DOHH2 (cell line): Measurements from ENCODE around the gene SPNS2.

Experiments used
- H3F3A ChIP-seq: fragments of 200-600 bp; sonication (generic), shearing (Covaris generic); 2 replicates; pipeline ENCODE4 v1.6.0; 2016; ENCODE audit warnings: antibody characterized with exemption, mild to moderate bottlenecking; ENCODE audit not compliant: control insufficient read depth, insufficient read depth
- H3K27ac ChIP-seq: fragments of 200-600 bp; sonication (generic); 2 replicates; pipeline ENCODE4 v1.5.1; 2014; ENCODE audit warnings: low read depth, mild to moderate bottlenecking, low read length, moderate library complexity
- H3K27me3 ChIP-seq: fragments of 200-600 bp; sonication (generic); 2 replicates; pipeline ENCODE4 v1.6.1; 2014; ENCODE audit warnings: mild to moderate bottlenecking, low read length, mixed read lengths; ENCODE audit not compliant: control insufficient read depth
- H3K36me3 ChIP-seq: fragments of 200-600 bp; sonication (generic); 2 replicates; pipeline ENCODE4 v1.6.1; 2014; ENCODE audit warnings: mild to moderate bottlenecking, low read length, moderate library complexity, mixed read lengths; ENCODE audit not compliant: control insufficient read depth
- H3K4me1 ChIP-seq: fragments of 200-600 bp; sonication (generic); 2 replicates; pipeline ENCODE4 v1.6.1; 2014; ENCODE audit warnings: mild to moderate bottlenecking, low read length, mixed read lengths; ENCODE audit not compliant: control insufficient read depth
- H3K4me2 ChIP-seq: fragments of 200-600 bp; sonication (generic); 2 replicates; pipeline ENCODE4 v1.6.0; 2014; ENCODE audit warnings: mild to moderate bottlenecking, low read length, moderate library complexity
- H3K4me3 ChIP-seq: fragments of 200-600 bp; sonication (generic); 2 replicates; pipeline ENCODE4 v1.5.1; 2014; ENCODE audit warnings: mild to moderate bottlenecking, low read length, mixed read lengths
- H3K79me2 ChIP-seq: fragments of 200-600 bp; sonication (generic); 2 replicates; pipeline ENCODE4 v1.6.1; 2014; ENCODE audit warnings: mild to moderate bottlenecking, low read length, mixed read lengths; ENCODE audit not compliant: control insufficient read depth
- H3K9me2 ChIP-seq: fragments of 200-600 bp; sonication (generic); replicated peaks from 2 replicates; pipeline ENCODE4 v1.6.1; 2014; ENCODE audit warnings: mild to moderate bottlenecking, low read length, mixed read lengths; ENCODE audit not compliant: control insufficient read depth
- H3K9me3 ChIP-seq: fragments of 200-600 bp; sonication (generic); 2 replicates; pipeline ENCODE4 v1.6.1; 2014; ENCODE audit warnings: antibody characterized with exemption, low read length, mixed read lengths; ENCODE audit not compliant: control insufficient read depth, insufficient read depth
- H4K20me1 ChIP-seq: fragments of 200-600 bp; sonication (generic); 2 replicates; pipeline ENCODE4 v1.6.0; 2014; ENCODE audit warnings: low read depth, mild to moderate bottlenecking, antibody characterized with exemption, low read length, moderate library complexity; ENCODE audit not compliant: control insufficient read depth, insufficient read depth
- EZH2phosphoT487 ChIP-seq: fragments of 200-600 bp; sonication (generic); IDR thresholded peaks from 2 replicates; pipeline ENCODE4 v1.6.1; 2017; ENCODE audit warnings: borderline replicate concordance, mild to moderate bottlenecking, antibody characterized with exemption, low read length, moderate library complexity, mixed read lengths
- TF ChIP-seq, protein P1 (sequence below): fragments of 200-600 bp; sonication (generic); IDR thresholded peaks from one replicate; pipeline ENCODE4 v1.5.1; 2014; ENCODE audit warnings: antibody characterized with exemption, mild to moderate bottlenecking, low read depth, low read length; ENCODE audit not compliant: poor library complexity, severe bottlenecking

SPNS2 gene

GRCh38 chr17:4506175-4506813 is 7.6 kb downstream of the SPNS2 start:
- Histone ChIP-seq H3K9me3 (no peaks in the 10 kb centered on the region), H3F3A (no peaks in the 10 kb centered on the region), H3K79me2 (no peaks in the 10 kb centered on the region), H3K9me2 (no peaks in the 10 kb centered on the region), H3K27ac (no peak overlapping the region), H3K4me3 (no peak overlapping the region), H3K27me3 (peaks cover 15% of the 10 kb centered on the region), H3K36me3 (no peaks in the 10 kb centered on the region), H4K20me1 (no peaks in the 10 kb centered on the region), H3K4me2 (no peak overlapping the region), H3K4me1 (peaks cover 14% of the 10 kb centered on the region)
- TF ChIP-seq EZH2phosphoT487 = no peak
- TF ChIP-seq, protein P1, sequence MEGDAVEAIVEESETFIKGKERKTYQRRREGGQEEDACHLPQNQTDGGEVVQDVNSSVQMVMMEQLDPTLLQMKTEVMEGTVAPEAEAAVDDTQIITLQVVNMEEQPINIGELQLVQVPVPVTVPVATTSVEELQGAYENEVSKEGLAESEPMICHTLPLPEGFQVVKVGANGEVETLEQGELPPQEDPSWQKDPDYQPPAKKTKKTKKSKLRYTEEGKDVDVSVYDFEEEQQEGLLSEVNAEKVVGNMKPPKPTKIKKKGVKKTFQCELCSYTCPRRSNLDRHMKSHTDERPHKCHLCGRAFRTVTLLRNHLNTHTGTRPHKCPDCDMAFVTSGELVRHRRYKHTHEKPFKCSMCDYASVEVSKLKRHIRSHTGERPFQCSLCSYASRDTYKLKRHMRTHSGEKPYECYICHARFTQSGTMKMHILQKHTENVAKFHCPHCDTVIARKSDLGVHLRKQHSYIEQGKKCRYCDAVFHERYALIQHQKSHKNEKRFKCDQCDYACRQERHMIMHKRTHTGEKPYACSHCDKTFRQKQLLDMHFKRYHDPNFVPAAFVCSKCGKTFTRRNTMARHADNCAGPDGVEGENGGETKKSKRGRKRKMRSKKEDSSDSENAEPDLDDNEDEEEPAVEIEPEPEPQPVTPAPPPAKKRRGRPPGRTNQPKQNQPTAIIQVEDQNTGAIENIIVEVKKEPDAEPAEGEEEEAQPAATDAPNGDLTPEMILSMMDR = no peak

GRCh38 chr17:4506892-4507291 is 8.2 kb downstream of the SPNS2 start:
- TF ChIP-seq EZH2phosphoT487 = no peak
- TF ChIP-seq, protein P1 = no peak
- H3K4me3 ChIP-seq = no peak overlapping the region
- no peaks in the 10 kb centered on the region for H3K36me3 ChIP-seq
- no peaks in the 10 kb centered on the region for H3K79me2 ChIP-seq
- H4K20me1 ChIP-seq = no peaks in the 10 kb centered on the region
- no peak overlapping the region for H3K27ac ChIP-seq
- H3K27me3 ChIP-seq = peaks cover 12% of the 10 kb centered on the region
- H3K4me2 ChIP-seq = no peak overlapping the region
- H3F3A ChIP-seq = no peaks in the 10 kb centered on the region
- H3K9me3 ChIP-seq = no peaks in the 10 kb centered on the region
- H3K9me2 ChIP-seq = no peaks in the 10 kb centered on the region
- peaks cover 14% of the 10 kb centered on the region for H3K4me1 ChIP-seq

DNA sequence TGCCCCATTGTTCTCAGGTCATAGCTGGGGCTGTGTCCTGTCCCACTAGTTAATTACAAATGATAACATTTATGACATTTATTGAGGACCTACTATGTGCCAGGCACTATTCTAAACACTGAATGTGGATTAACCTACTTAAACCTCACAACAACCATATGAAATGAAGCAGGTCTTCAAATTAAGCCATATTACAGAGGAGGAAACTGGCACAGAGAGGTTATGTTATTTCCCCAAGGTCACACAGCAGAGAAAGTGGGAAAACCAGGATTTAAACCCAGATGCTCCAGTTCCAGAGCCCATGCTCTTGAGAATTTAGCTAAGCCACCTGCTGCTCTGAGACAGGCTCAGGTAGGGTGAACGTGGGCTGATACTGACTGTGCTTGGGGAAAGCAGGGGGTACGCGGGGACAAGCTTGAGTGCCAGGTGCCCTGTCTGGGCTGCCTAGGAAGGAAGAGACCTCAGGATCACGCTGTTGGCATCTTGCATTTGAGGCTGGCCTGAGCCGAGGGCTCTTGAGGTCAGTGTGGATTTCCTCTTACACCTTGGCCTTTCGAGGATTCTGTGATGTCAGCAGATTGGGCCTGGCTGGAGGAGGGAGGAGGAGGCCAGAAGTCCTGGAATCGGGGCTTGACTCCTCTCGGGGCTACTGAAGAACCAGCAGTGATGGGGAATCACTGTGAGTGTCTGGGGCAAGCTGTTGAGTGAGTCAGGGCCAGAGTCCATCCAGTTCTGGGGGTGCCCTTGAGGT is 8.9 kb downstream of the SPNS2 start:
- Histone ChIP-seq H3K9me2 (no peaks in the 10 kb centered on the region), H3K27ac (no peak overlapping the region), H3K79me2 (no peaks in the 10 kb centered on the region), H3F3A (no peaks in the 10 kb centered on the region), H4K20me1 (no peaks in the 10 kb centered on the region), H3K27me3 (peaks cover 9% of the 10 kb centered on the region), H3K4me2 (no peak overlapping the region), H3K4me1 (peaks cover 14% of the 10 kb centered on the region), H3K9me3 (no peaks in the 10 kb centered on the region), H3K36me3 (no peaks in the 10 kb centered on the region), H3K4me3 (no peak overlapping the region)
- TF ChIP-seq, protein P1 = no peak
- TF ChIP-seq EZH2phosphoT487 = no peak
